Endothelial cell of umbilical vein (primary cell): ENCODE results near the gene LCA5L.

Experiments used
- CTCF ChIP-seq, 2 donors: IDR thresholded peaks; 1 replicate in 1 of 2; 2 replicates in 1 of 2; pipeline ENCODE4 v1.5.1; 2011; ENCODE audit warnings: low read length in 2 of 2, mild to moderate bottlenecking in 2 of 2, moderate library complexity in 2 of 2, control low read depth in 1 of 2, inconsistent platforms in 1 of 2, low read depth in 1 of 2; ENCODE audit not compliant: insufficient read depth in 1 of 2; ENCODE audit errors: extremely low read depth in 1 of 2
- EZH2 ChIP-seq: IDR thresholded peaks from 2 replicates; pipeline ENCODE4 v1.6.1; 2012; ENCODE audit warnings: borderline replicate concordance, low read depth, mild to moderate bottlenecking, moderate library complexity, low read length, inconsistent platforms; ENCODE audit not compliant: severe bottlenecking
- JUN ChIP-seq: IDR thresholded peaks from 2 replicates; pipeline ENCODE4 v1.6.1; 2011; ENCODE audit warnings: borderline replicate concordance, low read depth; ENCODE audit not compliant: insufficient read length, insufficient read depth
- POLR2AphosphoS5 ChIP-seq: IDR thresholded peaks from 2 replicates; pipeline ENCODE4 v1.6.1; 2012; ENCODE audit warnings: low read depth, mild to moderate bottlenecking, control low read depth, low read length, moderate library complexity; ENCODE audit not compliant: insufficient read depth

GRCh38 chr21:39439232-39439631 is 6.3 kb downstream of the LCA5L start:
- no peak for TF ChIP-seq JUN
- no peak for TF ChIP-seq POLR2AphosphoS5
- TF ChIP-seq CTCF (IDR thresholded peaks at IDR 0.05; ENCODE audit: extremely low read depth in 1 of 2, insufficient read depth in 1 of 2, low read depth in 1 of 2, low read length in 2 of 2) = no peak
- no peak for TF ChIP-seq EZH2
